Skeletal muscle cell (primary cell): ENCODE results near the gene CBLC.

Experiments
- DNase-seq: peaks from one replicate; pipeline ENCODE4 v3.0.0-alpha.2; 2010; ENCODE audit warnings: low read depth
- H3K4me3 ChIP-seq: 2 replicates; pipeline ENCODE4 v1.5.1; 2011; ENCODE audit warnings: low read depth, mild to moderate bottlenecking, control low read depth, low read length, moderate library complexity

The CBLC gene

GRCh38 chr19:44789943-44790483 is 12.3 kb downstream of the CBLC start:
- DNase-seq = no peak

GRCh38 chr19:44792281-44792680 is 14.6 kb downstream of the CBLC start:
- no peak overlapping the region for H3K4me3 ChIP-seq
- no peak for DNase-seq

More at GRCh38 chr19:44789943-44790483, 12.3 kb downstream of the CBLC start:
- H3K4me3 ChIP-seq = no peak overlapping the region

DNA sequence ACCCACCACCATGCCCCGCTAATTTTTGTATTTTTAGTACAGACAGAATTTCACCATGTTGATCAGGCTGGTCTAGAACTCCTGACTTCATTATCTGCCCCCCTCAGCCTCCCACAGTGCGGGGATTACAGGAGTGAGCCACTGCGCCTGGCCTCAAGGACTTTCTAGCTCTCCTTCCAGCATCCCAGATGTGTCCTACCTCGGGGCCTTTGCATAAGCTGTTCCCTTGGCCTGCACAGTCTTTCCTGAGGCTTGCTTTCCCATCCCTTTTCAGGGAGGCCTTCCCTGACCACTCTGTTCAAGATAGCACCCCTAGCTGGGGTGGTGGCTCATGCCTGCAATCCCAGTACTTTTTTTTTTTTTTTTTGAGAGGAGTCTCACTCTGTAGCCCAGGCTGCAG is 16.9 kb downstream of the CBLC start:
- DNase-seq = no peak
- no peak overlapping the region for H3K4me3 ChIP-seq

DNA sequence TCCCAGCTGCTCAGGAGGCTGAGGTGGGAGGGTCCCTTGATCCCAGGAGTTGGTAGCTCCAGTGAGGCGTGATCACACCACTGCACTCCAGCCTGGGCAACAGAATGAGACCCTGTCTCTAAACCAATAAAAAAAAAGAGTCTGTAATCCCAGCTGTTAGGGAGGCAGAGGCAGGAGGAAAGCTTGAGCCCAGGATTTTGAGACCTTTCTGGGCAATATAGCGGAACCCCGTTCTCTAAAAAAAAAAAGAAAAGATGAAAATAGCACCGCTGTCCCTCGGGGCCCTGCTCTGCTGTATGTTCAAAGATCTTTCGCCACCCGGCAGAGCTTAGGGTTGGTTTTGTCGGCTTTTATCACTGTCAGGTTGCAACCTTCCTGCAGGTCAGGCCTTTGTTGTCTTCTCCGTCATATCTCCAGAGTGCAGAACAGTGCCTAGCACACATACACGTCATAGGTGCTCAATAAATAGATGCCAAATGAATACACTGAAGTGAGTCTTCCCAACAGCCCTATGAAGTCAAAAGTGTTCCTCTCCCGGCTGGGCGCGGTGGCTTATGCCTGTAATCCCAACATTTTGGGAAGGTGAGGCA is 17.8 kb downstream of the CBLC start:
- H3K4me3 ChIP-seq = no peak overlapping the region
- DNase-seq = no peak

DNA sequence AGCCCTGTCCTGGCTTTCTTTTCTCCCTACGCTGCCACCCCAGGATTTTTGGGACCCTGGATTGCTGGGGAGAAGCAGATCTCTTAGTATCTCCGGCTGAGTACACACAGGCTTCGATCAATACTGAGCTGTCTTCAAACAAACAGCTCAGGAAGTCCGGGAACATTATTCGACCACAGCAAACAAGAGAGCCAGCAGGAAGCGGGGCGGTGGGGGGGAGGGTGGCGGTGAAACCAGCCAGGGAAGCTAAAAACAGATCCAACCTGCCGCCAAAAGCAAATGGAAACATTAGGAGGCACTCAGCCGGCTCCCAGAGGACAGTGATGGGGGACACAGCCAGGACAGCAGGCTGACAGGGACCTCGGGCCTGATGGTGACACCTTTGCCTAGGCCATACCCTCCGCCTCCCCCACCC is 19.0 kb downstream of the CBLC start:
- no peak for DNase-seq
- no peak overlapping the region for H3K4me3 ChIP-seq

DNA sequence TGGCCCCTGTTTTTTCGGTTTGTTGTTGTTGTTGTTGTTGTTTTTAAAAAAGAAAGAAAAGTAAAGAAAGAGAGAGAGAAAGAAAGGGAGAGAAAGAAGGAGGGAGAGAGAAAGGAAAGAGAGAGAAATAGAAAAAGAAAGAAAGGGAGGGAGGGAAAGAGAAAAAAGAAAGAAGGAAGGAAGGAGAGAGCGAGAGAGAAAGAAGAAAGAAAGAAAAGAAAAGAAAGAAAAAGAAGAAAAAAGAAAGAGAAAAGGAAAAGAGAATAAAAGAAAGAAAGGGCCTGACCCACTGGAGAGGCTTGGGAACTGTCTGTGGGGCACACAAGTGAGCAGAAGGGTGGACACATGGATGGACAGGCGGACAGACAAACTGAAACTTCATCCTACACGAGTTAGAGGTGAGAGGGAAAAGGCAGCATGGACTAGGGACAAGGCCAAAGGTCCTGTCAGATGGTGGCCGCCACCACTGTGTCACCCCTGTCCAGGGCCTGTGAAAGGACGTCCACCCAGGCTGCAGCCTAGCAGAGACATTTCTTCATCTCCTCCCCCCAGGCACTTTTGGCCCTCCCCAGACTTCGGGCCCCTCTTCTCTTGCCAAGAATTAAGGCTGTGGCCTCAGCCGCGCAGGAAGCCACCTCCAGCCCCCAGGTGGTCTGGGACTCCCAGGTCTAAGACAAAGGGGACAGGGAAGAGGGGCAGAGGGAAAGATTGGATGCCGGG is 22.1 kb downstream of the CBLC start:
- DNase-seq = no peak
- H3K4me3 ChIP-seq = no peak overlapping the region

- no peak overlapping the region for H3K4me3 ChIP-seq
- no peak for DNase-seq
Observed at GRCh38 chr19:44800461-44800860, 22.8 kb downstream of the CBLC start.

GRCh38 chr19:44803442-44804428 is 26.0 kb downstream of the CBLC start:
- H3K4me3 ChIP-seq = no peak overlapping the region
- DNase-seq = no peak

DNA sequence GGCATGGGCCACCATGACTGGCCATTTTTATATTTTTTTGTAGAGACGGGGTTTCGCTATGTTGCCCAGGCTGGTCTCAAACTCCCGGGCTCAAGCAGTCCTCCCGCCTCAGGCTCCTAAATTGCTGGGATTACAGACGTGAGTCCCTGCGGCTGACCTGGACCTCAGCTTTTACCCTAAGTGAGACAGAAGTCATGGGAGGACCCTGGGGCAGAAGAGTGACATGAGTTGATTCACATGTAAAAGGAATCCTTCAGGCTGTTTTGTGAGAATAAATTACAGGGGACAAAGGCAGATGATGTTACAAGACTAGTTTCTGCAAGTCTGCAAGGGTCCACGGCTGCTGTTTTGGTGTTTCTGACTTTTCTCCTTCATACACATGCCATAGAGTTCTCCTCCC is 28.6 kb downstream of the CBLC start:
- DNase-seq = no peak
- H3K4me3 ChIP-seq = no peak overlapping the region

- no peak for DNase-seq
- no peak overlapping the region for H3K4me3 ChIP-seq
Observed at GRCh38 chr19:44807162-44807561, 29.5 kb downstream of the CBLC start.

DNA sequence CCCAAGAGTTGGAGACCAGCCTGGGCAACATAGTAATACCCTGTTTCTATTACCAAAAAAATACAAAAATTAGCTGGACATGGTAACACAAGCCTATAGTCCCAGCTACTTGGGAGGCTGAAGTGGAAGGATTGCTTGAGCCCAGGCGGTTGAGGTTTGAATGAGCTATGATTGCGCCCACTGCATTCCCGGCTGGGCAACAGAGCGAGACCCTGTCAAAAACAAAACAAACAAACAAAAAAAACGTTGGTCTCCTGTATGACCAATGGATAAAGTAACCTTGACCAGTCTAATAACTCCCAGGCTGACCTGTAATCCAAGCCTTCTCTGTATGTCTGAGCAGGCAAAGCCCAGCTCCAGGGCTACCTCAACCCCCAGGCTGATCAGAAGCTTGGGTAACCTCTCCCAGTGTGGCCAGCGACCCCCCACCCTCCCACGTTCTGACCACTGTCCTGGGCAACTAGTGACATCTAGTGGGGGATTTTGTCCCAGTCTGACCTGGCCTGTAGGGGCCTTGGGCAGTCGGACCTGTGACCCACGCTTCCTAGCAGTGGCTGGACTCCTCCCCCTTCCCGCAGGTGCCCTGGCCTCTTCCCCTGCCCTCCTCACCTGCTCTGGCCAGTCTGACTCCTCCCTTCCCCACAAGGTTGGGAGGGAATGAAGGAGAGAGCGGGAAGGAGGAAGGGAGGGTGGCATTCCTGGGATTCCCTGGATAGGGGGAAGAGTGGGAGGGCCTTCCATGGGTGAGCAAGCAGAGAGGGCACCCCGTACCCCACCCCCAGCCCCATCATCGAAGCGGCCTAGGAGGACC is 30.2 kb downstream of the CBLC start:
- no peak for DNase-seq
- H3K4me3 ChIP-seq = no peak overlapping the region

- no peak for DNase-seq
- H3K4me3 ChIP-seq = peak within 1 kb of the TSS; percentile 64
Observed at GRCh38 chr19:44808463-44809371, 31.0 kb downstream of the CBLC start, which contains the start of gene BCAM. Gene BCAM, plus strand, starts transcription at chr19:44809103. Its CDS starts 22 bp downstream, at chr19:44809125.

DNA sequence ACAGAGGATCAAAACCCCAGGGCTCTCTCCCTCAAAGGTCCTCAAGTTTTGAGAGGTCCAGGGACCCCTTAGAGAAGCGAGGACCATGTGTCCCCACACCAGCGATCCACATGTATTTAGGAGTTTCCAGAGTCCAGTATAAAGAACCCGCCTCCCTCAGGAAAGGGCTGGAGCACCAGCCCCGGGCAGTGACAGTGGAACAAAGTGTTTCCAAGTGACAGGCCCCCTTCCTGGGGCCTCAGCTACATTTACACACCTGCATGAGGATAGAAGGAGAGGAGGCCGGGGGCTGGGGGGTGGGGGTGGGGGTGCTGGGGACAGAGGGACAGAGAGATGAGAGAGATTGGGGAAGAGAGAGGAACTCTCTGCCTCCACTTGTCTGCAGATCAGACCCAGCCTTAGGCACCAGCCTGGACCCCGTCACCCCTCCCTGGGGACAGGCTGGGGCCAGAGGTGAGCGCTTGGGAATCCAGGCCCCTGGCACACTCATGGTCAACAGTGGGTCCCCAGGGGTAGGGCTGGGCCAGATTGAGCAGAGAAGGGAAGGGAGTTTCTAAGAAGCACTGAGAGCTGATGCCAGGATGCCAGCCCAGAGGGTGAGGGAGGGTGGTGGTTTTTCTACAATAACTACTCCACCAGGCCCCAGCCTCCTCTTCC is 32.0 kb downstream of the CBLC start:
- DNase-seq = no peak
- peak overlapping the region; percentile 64 for H3K4me3 ChIP-seq

- H3K4me3 ChIP-seq = no peak overlapping the region
- DNase-seq = no peak
Observed at GRCh38 chr19:44810234-44811121, 32.8 kb downstream of the CBLC start.

- H3K4me3 ChIP-seq = no peak overlapping the region
- DNase-seq = no peak
Observed at GRCh38 chr19:44811122-44811419, 33.4 kb downstream of the CBLC start.

- H3K4me3 ChIP-seq = no peak overlapping the region
- DNase-seq = no peak
Observed at GRCh38 chr19:44812142-44812718, 34.5 kb downstream of the CBLC start.
